ENCODE results near the gene DOCK3. TPM values are rescaled to one million over a fixed set of nuclear protein-coding genes. Genes with fewer than 3 reads are reported as not detected.
A peak's percentile ranks its signal among the peaks of the same experiment; 100 is the strongest.
"Not testable (repeated sequence)": the region's sequence is repeated elsewhere in the genome, so short reads cannot be mapped to it uniquely, and the experiment has no call there.

Gene DOCK3
- polyA plus RNA-seq, 1 donor = 0.81 TPM

DNA sequence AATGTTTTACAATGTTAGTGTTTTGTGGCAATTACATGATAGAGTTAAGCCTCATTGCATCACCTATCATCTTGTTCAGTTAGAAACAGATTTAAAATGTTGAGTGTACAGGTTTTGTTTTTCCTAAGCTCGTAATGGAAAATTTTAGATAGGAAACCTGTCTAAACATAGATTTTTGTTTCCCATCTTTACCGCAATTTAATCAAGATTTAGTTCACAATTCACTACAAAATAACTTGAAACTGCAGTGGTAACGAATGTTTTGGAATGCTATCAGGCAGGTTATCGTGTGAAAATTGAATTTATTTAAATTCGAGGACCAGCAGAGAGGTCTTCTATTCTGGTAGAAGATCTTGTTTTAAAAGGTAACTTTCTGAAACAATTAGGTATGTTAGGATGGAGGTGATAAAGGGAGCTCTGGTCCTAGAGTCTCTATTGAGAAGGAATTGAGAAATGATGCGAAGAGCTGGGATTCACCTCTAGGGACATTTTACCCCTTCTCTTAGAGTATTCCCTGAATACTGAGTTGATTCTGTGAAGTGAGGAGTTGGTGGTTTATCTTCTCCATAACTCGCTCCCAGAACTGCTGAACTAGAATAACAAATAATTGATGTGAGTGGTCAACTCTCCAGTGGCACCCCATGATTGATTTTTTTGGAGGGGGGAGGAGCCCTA lies 1.4 kb downstream of the DOCK3 start:
- H3K27ac ChIP-seq (ENCODE audit: low read length) = no peak overlapping the region
- H3K9me3 ChIP-seq (ENCODE audit: control insufficient read depth, low read depth, low read length) = no peaks in the 10 kb centered on the region
- 83% methylated on average over 3 of the region's 7 CpGs for WGBS (ENCODE audit: insufficient coverage, low lambda C conversion rate)
- no peak overlapping the region for H3K4me3 ChIP-seq (ENCODE audit: low read length)
- H3K4me1 ChIP-seq (ENCODE audit: control insufficient read depth, insufficient read depth, low read length) = peaks cover 5% of the 10 kb centered on the region
- no peaks in the 10 kb centered on the region for H3K36me3 ChIP-seq (ENCODE audit: control insufficient read depth, insufficient read depth, low read length)
- peaks cover 72% of the 10 kb centered on the region for H3K27me3 ChIP-seq (ENCODE audit: control insufficient read depth, insufficient read depth, low read length)
- no peak for DNase-seq

DNA sequence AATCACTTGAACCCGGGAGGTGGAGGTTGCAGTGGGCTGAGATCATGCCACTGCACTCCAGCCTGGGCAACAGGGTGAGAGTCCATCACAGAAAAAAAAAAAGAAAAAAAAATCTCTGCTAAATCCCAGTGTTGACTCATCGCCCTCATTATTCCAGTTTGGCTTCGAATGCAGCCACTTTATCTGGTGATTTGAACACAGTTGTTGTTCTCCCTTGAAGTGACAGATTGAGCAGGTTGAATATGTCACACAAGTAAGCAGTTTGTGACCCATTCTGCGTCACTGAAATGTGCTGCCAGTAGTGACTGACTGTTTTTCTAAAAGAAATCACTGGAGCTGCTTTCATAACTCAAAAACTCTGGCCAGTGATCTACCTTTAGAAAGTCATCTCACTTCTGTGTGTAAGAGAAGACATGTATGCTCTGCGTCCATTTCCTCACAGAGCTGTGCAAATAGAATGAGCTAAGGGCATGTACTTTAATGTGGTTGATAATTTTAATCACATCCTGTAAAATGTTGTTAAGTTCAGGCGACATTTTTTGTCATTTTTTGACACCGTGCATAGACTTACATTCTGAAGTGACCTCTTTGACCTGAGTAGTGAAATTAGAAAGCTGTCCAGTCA lies 12.5 kb downstream of the DOCK3 start:
- Histone ChIP-seq H3K4me1 (ENCODE audit: control insufficient read depth, insufficient read depth, low read length) (no peaks in the 10 kb centered on the region), H3K4me3 (ENCODE audit: low read length) (no peak overlapping the region), H3K9me3 (ENCODE audit: control insufficient read depth, low read depth, low read length) (no peaks in the 10 kb centered on the region), H3K27me3 (ENCODE audit: control insufficient read depth, insufficient read depth, low read length) (peaks cover 5% of the 10 kb centered on the region), H3K27ac (ENCODE audit: low read length) (no peak overlapping the region), H3K36me3 (ENCODE audit: control insufficient read depth, insufficient read depth, low read length) (no peaks in the 10 kb centered on the region)
- DNase-seq = no peak
- WGBS (ENCODE audit: insufficient coverage, low lambda C conversion rate) = 84% methylated on average over 5 of the region's 7 CpGs

DNA sequence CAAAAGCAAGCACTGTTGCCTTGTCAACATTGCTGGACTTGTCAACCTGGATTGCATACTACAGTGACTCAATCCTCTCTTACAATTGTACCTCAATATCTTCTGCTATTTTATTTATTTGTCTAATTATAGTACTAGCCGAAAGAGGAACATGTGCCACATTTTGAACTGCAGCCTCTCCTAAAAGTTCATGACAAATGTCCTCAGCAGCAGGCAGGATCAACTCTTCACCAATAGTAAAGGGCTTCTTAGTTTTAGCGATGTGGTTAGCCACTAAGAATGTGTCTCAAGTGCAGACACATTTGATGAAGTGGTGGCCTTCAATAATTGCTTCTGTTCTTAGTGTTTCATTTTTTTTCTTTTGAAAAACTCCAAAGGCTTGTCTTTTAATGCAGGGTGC lies 13.2 kb downstream of the DOCK3 start:
- H3K36me3 ChIP-seq (ENCODE audit: control insufficient read depth, insufficient read depth, low read length) = no peaks in the 10 kb centered on the region
- H3K27me3 ChIP-seq (ENCODE audit: control insufficient read depth, insufficient read depth, low read length) = peaks cover 5% of the 10 kb centered on the region
- no peaks in the 10 kb centered on the region for H3K9me3 ChIP-seq (ENCODE audit: control insufficient read depth, low read depth, low read length)
- no peaks in the 10 kb centered on the region for H3K4me1 ChIP-seq (ENCODE audit: control insufficient read depth, insufficient read depth, low read length)
- no peak overlapping the region for H3K4me3 ChIP-seq (ENCODE audit: low read length)
- DNase-seq = no peak
- H3K27ac ChIP-seq (ENCODE audit: low read length) = no peak overlapping the region
- no CpG with 5 or more reads among the region's 2 CpGs for WGBS (ENCODE audit: insufficient coverage, low lambda C conversion rate)

- no CpG with 5 or more reads among the region's 4 CpGs for WGBS (ENCODE audit: insufficient coverage, low lambda C conversion rate)
- not testable (repeated sequence) for H3K9me3 ChIP-seq (ENCODE audit: control insufficient read depth, low read depth, low read length); H3K27me3 ChIP-seq (ENCODE audit: control insufficient read depth, insufficient read depth, low read length); H3K4me1 ChIP-seq (ENCODE audit: control insufficient read depth, insufficient read depth, low read length); H3K4me3 ChIP-seq (ENCODE audit: low read length); H3K36me3 ChIP-seq (ENCODE audit: control insufficient read depth, insufficient read depth, low read length); H3K27ac ChIP-seq (ENCODE audit: low read length); DNase-seq
Measured at GRCh38 chr3:50688602-50689001, 13.9 kb downstream of the DOCK3 start.

DNA sequence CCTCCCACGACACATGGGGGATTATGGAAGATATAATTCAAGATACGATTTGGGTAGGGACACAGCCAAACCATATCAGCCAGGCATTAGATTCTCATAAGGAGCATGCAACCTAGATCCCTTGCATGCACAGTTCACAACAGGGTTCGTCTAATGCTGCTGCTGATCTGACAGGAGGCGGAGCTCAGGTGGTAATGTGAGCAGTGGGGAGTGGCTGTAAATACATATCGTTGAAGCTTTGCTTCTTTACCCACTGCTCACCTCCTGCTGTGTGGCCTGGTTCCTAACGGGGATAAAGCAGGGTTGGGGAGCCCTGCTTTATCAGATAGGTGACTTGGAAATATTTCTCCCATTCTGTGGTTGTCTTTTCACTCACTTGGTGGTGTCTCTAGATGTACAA lies 14.8 kb downstream of the DOCK3 start:
- H3K9me3 ChIP-seq (ENCODE audit: control insufficient read depth, low read depth, low read length) = no peaks in the 10 kb centered on the region
- H3K27me3 ChIP-seq (ENCODE audit: control insufficient read depth, insufficient read depth, low read length) = peaks cover 5% of the 10 kb centered on the region
- H3K36me3 ChIP-seq (ENCODE audit: control insufficient read depth, insufficient read depth, low read length) = no peaks in the 10 kb centered on the region
- no peak overlapping the region for H3K27ac ChIP-seq (ENCODE audit: low read length)
- H3K4me3 ChIP-seq (ENCODE audit: low read length) = no peak overlapping the region
- H3K4me1 ChIP-seq (ENCODE audit: control insufficient read depth, insufficient read depth, low read length) = no peaks in the 10 kb centered on the region
- WGBS (ENCODE audit: insufficient coverage, low lambda C conversion rate) = no CpG with 5 or more reads among the region's 6 CpGs
- DNase-seq = no peak

DNA sequence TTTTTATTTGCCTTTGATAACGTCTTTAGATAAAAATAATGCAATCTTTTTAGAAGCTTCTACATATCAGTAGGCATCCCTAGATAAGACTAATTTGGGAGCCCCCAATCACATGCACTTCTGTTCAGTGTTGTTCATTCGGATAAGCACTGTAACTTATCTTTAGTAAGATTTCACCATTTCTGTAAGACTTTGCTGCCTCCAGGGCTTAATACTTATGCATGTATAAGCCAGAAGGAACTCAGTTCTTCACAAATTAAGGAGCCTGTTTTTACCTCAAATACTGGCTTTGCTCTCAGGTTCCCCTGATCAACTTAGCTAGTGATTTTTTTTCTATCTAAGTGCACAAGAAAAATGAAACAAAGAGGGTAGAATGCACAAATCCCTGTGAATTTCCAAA lies 20.3 kb downstream of the DOCK3 start:
- Histone ChIP-seq H3K36me3 (ENCODE audit: control insufficient read depth, insufficient read depth, low read length) (no peaks in the 10 kb centered on the region), H3K27ac (ENCODE audit: low read length) (no peak overlapping the region)
- 60% methylated on average over 2 of the region's 2 CpGs for WGBS (ENCODE audit: insufficient coverage, low lambda C conversion rate)

GRCh38 chr3:50696276-50696675 lies 21.5 kb downstream of the DOCK3 start:
- H3K27me3 ChIP-seq (ENCODE audit: control insufficient read depth, insufficient read depth, low read length) = peaks cover 3% of the 10 kb centered on the region
- H3K36me3 ChIP-seq (ENCODE audit: control insufficient read depth, insufficient read depth, low read length) = no peaks in the 10 kb centered on the region
- H3K27ac ChIP-seq (ENCODE audit: low read length) = no peak overlapping the region
- no peaks in the 10 kb centered on the region for H3K4me1 ChIP-seq (ENCODE audit: control insufficient read depth, insufficient read depth, low read length)
- DNase-seq = no peak
- H3K4me3 ChIP-seq (ENCODE audit: low read length) = no peak overlapping the region
- H3K9me3 ChIP-seq (ENCODE audit: control insufficient read depth, low read depth, low read length) = no peaks in the 10 kb centered on the region
- WGBS (ENCODE audit: insufficient coverage, low lambda C conversion rate) = 71% methylated on average over 1 of the region's 3 CpGs

More for the DNA sequence above, 20.3 kb downstream of the DOCK3 start:
- DNase-seq = no peak
- no peaks in the 10 kb centered on the region for H3K9me3 ChIP-seq (ENCODE audit: control insufficient read depth, low read depth, low read length)
- H3K4me3 ChIP-seq (ENCODE audit: low read length) = no peak overlapping the region
- H3K4me1 ChIP-seq (ENCODE audit: control insufficient read depth, insufficient read depth, low read length) = no peaks in the 10 kb centered on the region
- H3K27me3 ChIP-seq (ENCODE audit: control insufficient read depth, insufficient read depth, low read length) = peaks cover 3% of the 10 kb centered on the region

- no peaks in the 10 kb centered on the region for H3K27me3 ChIP-seq (ENCODE audit: control insufficient read depth, insufficient read depth, low read length)
- no peaks in the 10 kb centered on the region for H3K36me3 ChIP-seq (ENCODE audit: control insufficient read depth, insufficient read depth, low read length)
- no peaks in the 10 kb centered on the region for H3K4me1 ChIP-seq (ENCODE audit: control insufficient read depth, insufficient read depth, low read length)
- WGBS (ENCODE audit: insufficient coverage, low lambda C conversion rate) = 100% methylated on average over 2 of the region's 2 CpGs
- no peaks in the 10 kb centered on the region for H3K9me3 ChIP-seq (ENCODE audit: control insufficient read depth, low read depth, low read length)
- no peak overlapping the region for H3K27ac ChIP-seq (ENCODE audit: low read length)
- no peak for DNase-seq
- H3K4me3 ChIP-seq (ENCODE audit: low read length) = no peak overlapping the region
Measured at GRCh38 chr3:50698269-50698668, 23.5 kb downstream of the DOCK3 start.

GRCh38 chr3:50708620-50709019 lies 33.9 kb downstream of the DOCK3 start:
- Histone ChIP-seq H3K27me3 (ENCODE audit: control insufficient read depth, insufficient read depth, low read length) (no peaks in the 10 kb centered on the region), H3K4me1 (ENCODE audit: control insufficient read depth, insufficient read depth, low read length) (no peaks in the 10 kb centered on the region), H3K27ac (ENCODE audit: low read length) (no peak overlapping the region), H3K9me3 (ENCODE audit: control insufficient read depth, low read depth, low read length) (no peaks in the 10 kb centered on the region), H3K4me3 (ENCODE audit: low read length) (no peak overlapping the region), H3K36me3 (ENCODE audit: control insufficient read depth, insufficient read depth, low read length) (no peaks in the 10 kb centered on the region)
- 40% methylated on average over 1 of the region's 4 CpGs for WGBS (ENCODE audit: insufficient coverage, low lambda C conversion rate)
- no peak for DNase-seq

DNA sequence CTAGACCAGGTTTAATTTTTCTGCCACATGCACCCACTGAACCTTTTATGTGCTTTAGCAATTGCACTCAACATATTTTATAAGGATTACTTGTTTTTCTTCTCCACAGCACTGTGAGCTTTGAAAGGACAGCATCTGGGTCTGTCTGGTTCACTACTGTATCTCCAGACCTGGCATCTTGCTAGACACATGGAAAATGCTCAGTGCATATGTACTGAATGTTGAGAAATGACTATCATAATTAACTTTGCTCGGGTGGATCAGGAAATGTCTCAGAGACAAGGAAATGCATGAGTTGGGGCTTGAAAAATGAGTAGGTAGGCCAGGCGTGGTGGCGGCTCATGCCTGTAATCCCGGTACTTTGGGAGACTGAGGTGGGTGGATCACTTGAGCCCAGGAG lies 40.2 kb downstream of the DOCK3 start:
- Histone ChIP-seq H3K9me3 (ENCODE audit: control insufficient read depth, low read depth, low read length) (no peaks in the 10 kb centered on the region), H3K36me3 (ENCODE audit: control insufficient read depth, insufficient read depth, low read length) (no peaks in the 10 kb centered on the region), H3K27ac (ENCODE audit: low read length) (no peak overlapping the region), H3K27me3 (ENCODE audit: control insufficient read depth, insufficient read depth, low read length) (no peaks in the 10 kb centered on the region), H3K4me3 (ENCODE audit: low read length) (no peak overlapping the region), H3K4me1 (ENCODE audit: control insufficient read depth, insufficient read depth, low read length) (no peaks in the 10 kb centered on the region)
- peak; percentile 1 to 13 for DNase-seq
- no CpG with 5 or more reads among the region's 4 CpGs for WGBS (ENCODE audit: insufficient coverage, low lambda C conversion rate)

DNA sequence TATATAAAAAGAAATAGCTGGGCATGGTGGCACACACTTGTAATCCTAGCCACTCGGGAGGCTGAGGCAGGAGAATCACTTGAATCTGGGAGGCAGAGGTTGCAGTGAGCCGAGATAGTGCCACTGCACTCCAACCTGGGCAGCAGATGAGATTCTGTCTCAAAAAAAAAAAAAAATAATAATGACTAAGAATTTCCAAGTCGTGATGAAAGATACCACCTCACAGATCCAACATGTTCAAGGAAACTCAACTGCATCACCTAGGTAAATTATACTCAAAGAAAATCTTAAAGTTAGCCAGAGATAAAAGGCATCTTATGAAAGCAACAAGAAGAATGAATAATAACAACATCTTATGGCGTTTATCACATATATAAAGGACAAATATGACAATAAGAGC lies 50.1 kb downstream of the DOCK3 start:
- Histone ChIP-seq H3K27me3 (ENCODE audit: control insufficient read depth, insufficient read depth, low read length) (no peaks in the 10 kb centered on the region), H3K4me1 (ENCODE audit: control insufficient read depth, insufficient read depth, low read length) (no peaks in the 10 kb centered on the region)
- WGBS (ENCODE audit: insufficient coverage, low lambda C conversion rate) = 93% methylated on average over 1 of the region's 4 CpGs

More for the DNA sequence above, 50.1 kb downstream of the DOCK3 start:
- Histone ChIP-seq H3K9me3 (ENCODE audit: control insufficient read depth, low read depth, low read length) (no peaks in the 10 kb centered on the region), H3K27ac (ENCODE audit: low read length) (no peak overlapping the region), H3K4me3 (ENCODE audit: low read length) (no peak overlapping the region), H3K36me3 (ENCODE audit: control insufficient read depth, insufficient read depth, low read length) (no peaks in the 10 kb centered on the region)
- no peak for DNase-seq

All from large intestine (tissue), 3 donors.